HCT116 (cell line): ENCODE measurements around the gene TAS2R60. TPM values are rescaled to one million over a fixed set of nuclear protein-coding genes. Genes with fewer than 3 reads are reported as not detected.

Experiments used
- ATAC-seq: fragments of 200-7000 bp; cut with Tn5 transposase; 2 replicates; pipeline ENCODE4 v1.9.1; 2020; ENCODE audit warnings: mild to moderate bottlenecking, moderate library complexity
- BruUV-seq: library from RNA; stranded (reverse); fragments of 400-500 nt; replicated peaks from 2 replicates; lab custom pipeline; 2021; lab: Mats Ljungman, UMichigan
- CTCF ChIA-PET: fragments of 300-600 bp; sonication (Branson Sonifier 250); formaldehyde crosslinking; loops from one replicate; lab custom pipeline; 2021; ENCODE audit warnings: antibody characterized with exemption; lab: Charles Lee
- POLR2A ChIA-PET: fragments of 300-600, 350-600 bp; sonication (Branson Sonifier 250); formaldehyde crosslinking; loops from one replicate; lab custom pipeline; 2021; ENCODE audit warnings: antibody characterized with exemption; lab: Charles Lee
- RAD21 ChIA-PET, 2 experiments: fragments of 300-600 bp; sonication (Branson Sonifier 250); formaldehyde crosslinking; loops; one replicate each; lab custom pipeline; 2023; ENCODE audit warnings: low total read pairs in 2 of 2; ENCODE audit not compliant: uncharacterized antibody in 2 of 2, unreplicated experiment in 2 of 2, low non-redundant PET in 1 of 2; lab: Charles Lee
- DNase-seq: peaks from one replicate; pipeline ENCODE4 v3.0.0-alpha.2; 2010; ENCODE audit warnings: low read depth, low spot score
- H2AFZ ChIP-seq: fragments of 200-600 bp; shearing (Covaris generic), sonication (generic); 2 replicates; pipeline ENCODE4 v1.6.1; 2017; ENCODE audit warnings: low read depth, mixed run types, mixed read lengths, antibody characterized with exemption, low read length; ENCODE audit not compliant: poor library complexity, severe bottlenecking
- H3K27ac ChIP-seq: 2 replicates; pipeline ENCODE4 v1.5.1; 2012; ENCODE audit warnings: low read depth, low read length
- H3K27me3 ChIP-seq: fragments of 200-600 bp; sonication (generic); 2 replicates; pipeline ENCODE4 v1.6.1; 2016; ENCODE audit warnings: mixed run types, low read length, mixed read lengths; ENCODE audit not compliant: insufficient read depth
- H3K36me3 ChIP-seq, 2 experiments: fragments of 200-500 bp in 1 of 2; fragments of 200-600 bp in 1 of 2; sonication (Bioruptor generic) in 1 of 2; sonication (generic) in 1 of 2; 2 replicates each; pipeline versions ENCODE4 v1.5.1 to v1.6.1; 2014 to 2016; ENCODE audit warnings: low read length in 2 of 2, inconsistent platforms in 1 of 2, mixed read lengths in 1 of 2, mixed run types in 1 of 2; ENCODE audit not compliant: insufficient read depth in 2 of 2, control insufficient read depth in 1 of 2
- H3K4me1 ChIP-seq, 2 experiments: fragments of 200-600 bp in 1 of 2; sonication (generic) in 1 of 2; 2 replicates each; pipeline versions ENCODE4 v1.5.1 to v1.6.1; 2012 to 2017; ENCODE audit warnings: low read length in 2 of 2, inconsistent platforms in 1 of 2, mild to moderate bottlenecking in 1 of 2, mixed read lengths in 1 of 2, mixed run types in 1 of 2, moderate library complexity in 1 of 2; ENCODE audit not compliant: insufficient read depth in 2 of 2, control insufficient read depth in 1 of 2
- H3K4me2 ChIP-seq: fragments of 200-600 bp; sonication (generic); 2 replicates; pipeline ENCODE4 v1.6.1; 2017; ENCODE audit warnings: mixed run types, low read length, mixed read lengths
- H3K4me3 ChIP-seq, 2 experiments: fragments of 200-600 bp in 1 of 2; sonication (generic) in 1 of 2; replicated peaks in 1 of 2; 2 replicates each; pipeline ENCODE4 v1.5.1; 2011 to 2016; ENCODE audit warnings: low read length in 2 of 2, control low read depth in 1 of 2, low read depth in 1 of 2, mild to moderate bottlenecking in 1 of 2, mixed read lengths in 1 of 2, mixed run types in 1 of 2
- H3K79me2 ChIP-seq: fragments of 200-600 bp; sonication (generic); 2 replicates; pipeline ENCODE4 v1.6.1; 2017; ENCODE audit warnings: mild to moderate bottlenecking, mixed run types, low read length, moderate library complexity, mixed read lengths; ENCODE audit not compliant: insufficient read depth
- H3K9ac ChIP-seq: fragments of 200-600 bp; sonication (generic); 2 replicates; pipeline ENCODE4 v1.6.1; 2016; ENCODE audit warnings: low read length, mixed read lengths
- H3K9me2 ChIP-seq: fragments of 200-600 bp; sonication (generic), shearing (Covaris generic); 2 replicates; pipeline ENCODE4 v1.6.1; 2017; ENCODE audit warnings: mixed run types, mild to moderate bottlenecking, moderate library complexity; ENCODE audit not compliant: insufficient read depth
- H3K9me3 ChIP-seq, 2 experiments: fragments of 200-500 bp in 1 of 2; fragments of 200-600 bp in 1 of 2; sonication (Bioruptor generic) in 1 of 2; sonication (generic) in 1 of 2; 2 replicates each; pipeline ENCODE4 v1.6.1; 2014 to 2017; ENCODE audit warnings: low read length in 2 of 2, mixed read lengths in 2 of 2, inconsistent platforms in 1 of 2, low read depth in 1 of 2, mild to moderate bottlenecking in 1 of 2, mixed run types in 1 of 2, moderate library complexity in 1 of 2; ENCODE audit not compliant: control insufficient read depth in 1 of 2, insufficient read depth in 1 of 2
- H4K20me1 ChIP-seq: fragments of 200-600 bp; sonication (generic), shearing (Covaris generic); 2 replicates; pipeline ENCODE4 v1.6.1; 2017; ENCODE audit warnings: mixed run types, mild to moderate bottlenecking, moderate library complexity; ENCODE audit not compliant: insufficient read depth
- ATF3 ChIP-seq: IDR thresholded peaks from 2 replicates; pipeline ENCODE4 v1.6.1; 2012
- CTCF ChIP-seq, 3 experiments: fragments of 200-600 bp in 1 of 3; sonication (generic) in 1 of 3; IDR thresholded peaks in 2 of 3; conservative IDR thresholded peaks in 1 of 3; 2 replicates each; pipeline ENCODE4 v1.5.1; 2012 to 2017; ENCODE audit warnings: low read depth in 2 of 3, low read length in 2 of 3, antibody characterized with exemption in 1 of 3, borderline replicate concordance in 1 of 3, control low read depth in 1 of 3, mild to moderate bottlenecking in 1 of 3, mixed read lengths in 1 of 3, mixed run types in 1 of 3, moderate library complexity in 1 of 3; ENCODE audit not compliant: insufficient read depth in 1 of 3
- POLR2A ChIP-seq: IDR thresholded peaks from 2 replicates; pipeline ENCODE4 v1.7.0; 2011; ENCODE audit warnings: borderline replicate concordance; ENCODE audit not compliant: insufficient read depth, insufficient read length; ENCODE audit errors: extremely low read depth
- REST ChIP-seq: IDR thresholded peaks from 2 replicates; pipeline ENCODE4 v1.6.1; 2012; ENCODE audit warnings: low read depth
- SIN3A ChIP-seq: IDR thresholded peaks from 2 replicates; pipeline ENCODE4 v1.6.1; 2012; ENCODE audit warnings: low read depth
- SP1 ChIP-seq: IDR thresholded peaks from 2 replicates; pipeline ENCODE4 v1.6.1; 2012; ENCODE audit warnings: low read depth
- ZNF274 ChIP-seq: fragments of 200-500 bp; sonication (Bioruptor generic); IDR thresholded peaks from 2 replicates; pipeline ENCODE4 v1.6.1; 2014; ENCODE audit warnings: mild to moderate bottlenecking, low read depth, low read length, inconsistent platforms
- intact Hi-C: fragments of 100-400 bp; cut with micrococcal nuclease; formaldehyde crosslinking; loops from 2 replicates; pipeline ENCODE4 v1.10.0; 2022
- total RNA-seq: library from RNA; stranded (reverse); gene quantifications from one replicate; pipeline ENCODE4 v1.2.1, GENCODE V29; 2021; ENCODE audit not compliant: unreplicated experiment

Gene TAS2R60
- total RNA-seq, 1 experiment from 2014 or later: not detected

GRCh38 chr7:143436325-143436946, 6.8 kb upstream of the TAS2R60 start (continued):
- TF ChIP-seq CTCF (IDR thresholded peaks at IDR 0.05 in 2 of 3, conservative IDR thresholded peaks at IDR 0.05 in 1 of 3; ENCODE audit: borderline replicate concordance in 1 of 3, insufficient read depth in 1 of 3, low read depth in 2 of 3, low read length in 2 of 3) (no peak), SIN3A (no peak), ATF3 (no peak), SP1 (no peak)

- CTCF ChIA-PET: no interaction called here
- no TSS peak for BruUV-seq
- Histone ChIP-seq H3K4me3 (no peak overlapping the region), H3K27me3 (no peaks in the 10 kb centered on the region), H3K36me3 (no peaks in the 10 kb centered on the region), H3K27ac (no peak overlapping the region), H4K20me1 (no peaks in the 10 kb centered on the region), H3K9me2 (no peaks in the 10 kb centered on the region), H3K4me2 (no peak overlapping the region), H3K4me1 (no peaks in the 10 kb centered on the region), H2AFZ (no peak overlapping the region), H3K79me2 (no peaks in the 10 kb centered on the region), H3K9me3 (no peaks in the 10 kb centered on the region), H3K9ac (no peak overlapping the region)
- intact Hi-C loops: no loop called here
- ATAC-seq: no peak
- TF ChIP-seq REST (no peak), POLR2A (no peak), ZNF274 (no peak)
- no peak for DNase-seq
- RAD21 ChIA-PET: no interaction called here
- POLR2A ChIA-PET: no interaction called here
These were observed 5.7 kb upstream of the TAS2R60 start for GRCh38 chr7:143437578-143437977.
